ENCODE measurements around the gene SLC6A19. TPM values are rescaled to one million over a fixed set of nuclear protein-coding genes. Genes with fewer than 3 reads are reported as not detected.
"Not testable (repeated sequence)": the region's sequence is repeated elsewhere in the genome, so short reads cannot be mapped to it uniquely, and the experiment has no call there.

SLC6A19 gene
- polyA plus RNA-seq (2013, experiment 1 of 4), result not detected
- polyA plus RNA-seq (2013, experiment 2 of 4), result not detected
- polyA plus RNA-seq (2013, experiment 3 of 4), result 0.05 TPM
- polyA plus RNA-seq (2013, experiment 4 of 4), result not detected

DNA sequence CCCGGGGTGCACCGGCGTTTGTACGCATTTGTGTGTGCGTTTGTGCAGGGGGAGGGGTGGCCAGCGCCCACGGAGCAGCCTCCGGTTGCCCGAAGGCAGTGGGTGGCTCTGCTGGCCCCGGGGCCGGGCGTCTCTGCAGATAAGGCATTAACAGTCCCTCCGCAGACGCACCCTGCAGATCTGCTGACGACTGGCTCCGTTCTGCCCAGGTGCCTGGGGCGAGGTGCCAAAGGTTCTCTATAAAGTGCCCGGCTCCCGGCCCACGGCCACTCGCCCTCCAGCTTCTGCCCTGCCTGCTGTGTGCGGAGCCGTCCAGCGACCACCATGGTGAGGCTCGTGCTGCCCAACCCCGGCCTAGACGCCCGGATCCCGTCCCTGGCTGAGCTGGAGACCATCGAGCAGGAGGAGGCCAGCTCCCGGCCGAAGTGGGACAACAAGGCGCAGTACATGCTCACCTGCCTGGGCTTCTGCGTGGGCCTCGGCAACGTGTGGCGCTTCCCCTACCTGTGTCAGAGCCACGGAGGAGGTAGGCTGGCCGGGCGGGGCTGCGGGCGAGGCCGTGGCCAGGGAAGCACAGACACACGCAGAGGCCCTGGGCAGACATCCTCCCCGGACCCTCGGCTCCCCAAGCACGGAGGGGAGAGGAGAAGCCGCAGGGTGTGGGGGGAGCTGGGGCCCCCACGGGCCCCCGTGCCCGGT, at the start of gene SLC6A19:
Gene SLC6A19, plus strand, starts transcription at position 269 of the 699 bp plus-strand sequence. Its CDS starts 56 bp downstream, at position 325.
- no peaks in the 10 kb centered on the region for H3K27me3 ChIP-seq (ENCODE audit: control insufficient read depth, insufficient read depth, low read length, poor library complexity, severe bottlenecking)
- no peaks in the 10 kb centered on the region for H3K36me3 ChIP-seq (ENCODE audit: control insufficient read depth, insufficient read depth, low read length)
- H3K9me3 ChIP-seq (ENCODE audit: control insufficient read depth, low read length), result no peaks in the 10 kb centered on the region
- H3K4me1 ChIP-seq (ENCODE audit: control insufficient read depth, insufficient read depth, low read length), result peaks cover 8% of the 10 kb centered on the region
- no peak within 1 kb of the TSS for H3K4me3 ChIP-seq (ENCODE audit: insufficient read depth, low read depth, low read length)
- WGBS, 2 experiments, result 88 to 90% methylated on average over 51 of the region's 51 CpGs
- H3K27ac ChIP-seq (ENCODE audit: insufficient read depth, low read depth, low read length, poor library complexity, severe bottlenecking), result no peak within 1 kb of the TSS

GRCh38 chr5:1152156-1152555, 49.2 kb upstream of the SLC6A19 start:
- H3K27ac ChIP-seq (ENCODE audit: insufficient read depth, low read depth, low read length, poor library complexity, severe bottlenecking), result no peak overlapping the region
- peaks cover 4% of the 10 kb centered on the region for H3K4me1 ChIP-seq (ENCODE audit: control insufficient read depth, insufficient read depth, low read length)
- no peaks in the 10 kb centered on the region for H3K36me3 ChIP-seq (ENCODE audit: control insufficient read depth, insufficient read depth, low read length)
- 83 to 88% methylated on average over 10 of the region's 10 CpGs for WGBS, 2 experiments
- H3K4me3 ChIP-seq (ENCODE audit: insufficient read depth, low read depth, low read length), result no peak overlapping the region
- peaks cover 44% of the 10 kb centered on the region for H3K27me3 ChIP-seq (ENCODE audit: control insufficient read depth, insufficient read depth, low read length, poor library complexity, severe bottlenecking)
- H3K9me3 ChIP-seq (ENCODE audit: control insufficient read depth, low read length), result no peaks in the 10 kb centered on the region

GRCh38 chr5:1152771-1153282, 48.6 kb upstream of the SLC6A19 start:
- Histone ChIP-seq H3K27me3 (ENCODE audit: control insufficient read depth, insufficient read depth, low read length, poor library complexity, severe bottlenecking) (peaks cover 47% of the 10 kb centered on the region), H3K27ac (ENCODE audit: insufficient read depth, low read depth, low read length, poor library complexity, severe bottlenecking) (no peak overlapping the region), H3K36me3 (ENCODE audit: control insufficient read depth, insufficient read depth, low read length) (no peaks in the 10 kb centered on the region), H3K4me3 (ENCODE audit: insufficient read depth, low read depth, low read length) (no peak overlapping the region), H3K9me3 (ENCODE audit: control insufficient read depth, low read length) (no peaks in the 10 kb centered on the region), H3K4me1 (ENCODE audit: control insufficient read depth, insufficient read depth, low read length) (peaks cover 4% of the 10 kb centered on the region)
- WGBS, 2 experiments, result 84 to 85% methylated on average over 15 of the region's 15 CpGs

DNA sequence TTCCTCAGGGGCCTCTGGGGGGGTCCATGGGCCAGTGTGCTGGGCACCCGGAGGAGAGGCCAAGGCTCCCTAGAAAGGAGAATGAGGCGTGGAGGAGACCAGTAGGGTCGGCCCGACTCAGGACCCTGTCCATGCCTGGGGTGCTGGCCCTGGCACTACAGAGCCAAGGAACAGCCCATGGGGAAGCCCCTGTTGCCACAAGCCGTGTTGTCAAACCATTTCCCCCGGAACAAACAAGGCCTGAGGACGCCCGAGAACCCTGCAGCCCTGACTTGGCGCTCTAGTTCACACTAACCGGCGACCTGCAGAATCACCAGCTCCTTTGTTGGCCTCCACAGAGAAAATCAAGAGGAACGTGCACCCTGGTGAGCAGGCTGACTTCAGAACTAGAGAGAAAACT, 48.0 kb upstream of the SLC6A19 start:
- WGBS, 2 experiments, result 85 to 86% methylated on average over 12 of the region's 12 CpGs
- H3K9me3 ChIP-seq (ENCODE audit: control insufficient read depth, low read length), result no peaks in the 10 kb centered on the region
- H3K4me1 ChIP-seq (ENCODE audit: control insufficient read depth, insufficient read depth, low read length), result peaks cover 4% of the 10 kb centered on the region
- peaks cover 47% of the 10 kb centered on the region for H3K27me3 ChIP-seq (ENCODE audit: control insufficient read depth, insufficient read depth, low read length, poor library complexity, severe bottlenecking)
- H3K36me3 ChIP-seq (ENCODE audit: control insufficient read depth, insufficient read depth, low read length), result no peaks in the 10 kb centered on the region
- no peak overlapping the region for H3K27ac ChIP-seq (ENCODE audit: insufficient read depth, low read depth, low read length, poor library complexity, severe bottlenecking)
- no peak overlapping the region for H3K4me3 ChIP-seq (ENCODE audit: insufficient read depth, low read depth, low read length)

- H3K9me3 ChIP-seq (ENCODE audit: control insufficient read depth, low read length), result no peaks in the 10 kb centered on the region
- H3K27me3 ChIP-seq (ENCODE audit: control insufficient read depth, insufficient read depth, low read length, poor library complexity, severe bottlenecking), result peaks cover 47% of the 10 kb centered on the region
- H3K4me1 ChIP-seq (ENCODE audit: control insufficient read depth, insufficient read depth, low read length), result peaks cover 4% of the 10 kb centered on the region
- H3K36me3 ChIP-seq (ENCODE audit: control insufficient read depth, insufficient read depth, low read length), result no peaks in the 10 kb centered on the region
- no peak overlapping the region for H3K27ac ChIP-seq (ENCODE audit: insufficient read depth, low read depth, low read length, poor library complexity, severe bottlenecking)
- H3K4me3 ChIP-seq (ENCODE audit: insufficient read depth, low read depth, low read length), result peak overlapping the region; percentile 10
- 3 to 4% methylated on average over 98 of the region's 98 CpGs for WGBS, 2 experiments
Observed at GRCh38 chr5:1155191-1156032, 46.0 kb upstream of the SLC6A19 start.

GRCh38 chr5:1156033-1156753, 45.2 kb upstream of the SLC6A19 start:
- Histone ChIP-seq H3K27me3 (ENCODE audit: control insufficient read depth, insufficient read depth, low read length, poor library complexity, severe bottlenecking) (peaks cover 47% of the 10 kb centered on the region), H3K36me3 (ENCODE audit: control insufficient read depth, insufficient read depth, low read length) (no peaks in the 10 kb centered on the region), H3K4me3 (ENCODE audit: insufficient read depth, low read depth, low read length) (peak overlapping the region; percentile 10), H3K27ac (ENCODE audit: insufficient read depth, low read depth, low read length, poor library complexity, severe bottlenecking) (no peak overlapping the region), H3K4me1 (ENCODE audit: control insufficient read depth, insufficient read depth, low read length) (peaks cover 4% of the 10 kb centered on the region), H3K9me3 (ENCODE audit: control insufficient read depth, low read length) (no peaks in the 10 kb centered on the region)
- WGBS, 2 experiments, result 17% methylated on average over 51 of the region's 51 CpGs

GRCh38 chr5:1156754-1157460, 44.5 kb upstream of the SLC6A19 start:
- 92 to 93% methylated on average over 11 of the region's 11 CpGs for WGBS, 2 experiments
- no peak overlapping the region for H3K4me3 ChIP-seq (ENCODE audit: insufficient read depth, low read depth, low read length)
- H3K9me3 ChIP-seq (ENCODE audit: control insufficient read depth, low read length), result no peaks in the 10 kb centered on the region
- H3K36me3 ChIP-seq (ENCODE audit: control insufficient read depth, insufficient read depth, low read length), result no peaks in the 10 kb centered on the region
- peaks cover 4% of the 10 kb centered on the region for H3K4me1 ChIP-seq (ENCODE audit: control insufficient read depth, insufficient read depth, low read length)
- no peak overlapping the region for H3K27ac ChIP-seq (ENCODE audit: insufficient read depth, low read depth, low read length, poor library complexity, severe bottlenecking)
- peaks cover 47% of the 10 kb centered on the region for H3K27me3 ChIP-seq (ENCODE audit: control insufficient read depth, insufficient read depth, low read length, poor library complexity, severe bottlenecking)

DNA sequence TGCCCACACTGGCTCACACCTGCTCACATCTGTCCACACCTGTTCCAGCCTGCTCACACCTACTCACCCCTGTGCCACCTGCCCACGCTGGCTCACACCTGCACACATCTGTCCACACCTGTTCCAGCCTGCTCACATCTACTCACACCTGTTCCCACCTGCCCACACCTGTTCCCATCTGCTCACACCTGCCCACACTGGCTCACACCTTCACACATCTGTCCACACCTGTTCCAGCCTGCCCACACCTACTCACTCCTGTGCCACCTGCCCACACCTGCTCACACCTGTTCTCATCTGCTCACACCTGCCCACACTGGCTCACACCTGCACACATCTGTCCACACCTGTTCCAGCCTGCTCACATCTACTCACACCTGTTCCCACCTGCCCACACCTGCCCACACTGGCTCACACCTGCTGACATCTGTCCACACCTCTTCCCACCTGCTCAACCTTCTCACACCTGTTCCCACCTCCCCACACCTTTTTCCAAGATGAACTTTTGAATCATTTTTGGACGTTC, 43.9 kb upstream of the SLC6A19 start:
- H3K4me3 ChIP-seq (ENCODE audit: insufficient read depth, low read depth, low read length); H3K36me3 ChIP-seq (ENCODE audit: control insufficient read depth, insufficient read depth, low read length); H3K27ac ChIP-seq (ENCODE audit: insufficient read depth, low read depth, low read length, poor library complexity, severe bottlenecking); H3K9me3 ChIP-seq (ENCODE audit: control insufficient read depth, low read length); H3K4me1 ChIP-seq (ENCODE audit: control insufficient read depth, insufficient read depth, low read length): not testable (repeated sequence)
- WGBS, 2 experiments, result 91 to 93% methylated on average over 1 to 2 of the region's 2 CpGs
- peaks cover 47% of the 10 kb centered on the region for H3K27me3 ChIP-seq (ENCODE audit: control insufficient read depth, insufficient read depth, low read length, poor library complexity, severe bottlenecking)

- H3K27ac ChIP-seq (ENCODE audit: insufficient read depth, low read depth, low read length, poor library complexity, severe bottlenecking), result no peak overlapping the region
- 80 to 81% methylated on average over 20 of the region's 20 CpGs for WGBS, 2 experiments
Observed at GRCh38 chr5:1158647-1159340, 42.6 kb upstream of the SLC6A19 start.

More at GRCh38 chr5:1158647-1159340, 42.6 kb upstream of the SLC6A19 start:
- no peak overlapping the region for H3K4me3 ChIP-seq (ENCODE audit: insufficient read depth, low read depth, low read length)
- no peaks in the 10 kb centered on the region for H3K36me3 ChIP-seq (ENCODE audit: control insufficient read depth, insufficient read depth, low read length)
- H3K9me3 ChIP-seq (ENCODE audit: control insufficient read depth, low read length), result no peaks in the 10 kb centered on the region
- peaks cover 36% of the 10 kb centered on the region for H3K27me3 ChIP-seq (ENCODE audit: control insufficient read depth, insufficient read depth, low read length, poor library complexity, severe bottlenecking)
- no peaks in the 10 kb centered on the region for H3K4me1 ChIP-seq (ENCODE audit: control insufficient read depth, insufficient read depth, low read length)
